Vagina (tissue), 2 donors: Measurements from ENCODE around the gene RASAL2. TPM values are rescaled to one million over a fixed set of nuclear protein-coding genes. Genes with fewer than 3 reads are reported as not detected.

ENCODE experiments used
- DNase-seq, 2 donors: peaks; one replicate each; pipeline ENCODE4 v3.0.0-alpha.2; 2017; ENCODE audit errors: extremely low spot score in 2 of 2
- H3K27ac ChIP-seq: fragments of 200-600 bp; sonication (generic); one replicate; pipeline ENCODE4 v1.5.1; 2019
- H3K27me3 ChIP-seq: fragments of 200-600 bp; sonication (generic); one replicate; pipeline ENCODE4 v1.5.1; 2019
- H3K36me3 ChIP-seq, 2 donors: fragments of 200-600 bp; sonication (generic); one replicate each; pipeline ENCODE4 v1.5.1; 2017 to 2019
- H3K4me1 ChIP-seq: fragments of 200-600 bp; sonication (generic); one replicate; pipeline ENCODE4 v1.5.1; 2019
- H3K4me3 ChIP-seq, 2 donors: fragments of 200-600 bp; sonication (generic); 1 replicate in 1 of 2; 2 replicates in 1 of 2; pipeline ENCODE4 v1.5.1; 2016 to 2019
- H3K9me3 ChIP-seq: fragments of 200-600 bp; sonication (generic); one replicate; pipeline ENCODE4 v1.5.1; 2019
- POLR2A ChIP-seq, 2 donors: fragments of 450-650 bp; IDR thresholded peaks; one replicate each; pipeline ENCODE4 v1.6.1; 2017; ENCODE audit warnings: antibody characterized with exemption in 2 of 2, mild to moderate bottlenecking in 2 of 2, moderate library complexity in 2 of 2
- POLR2AphosphoS5 ChIP-seq, 2 donors: sonication (generic); formaldehyde crosslinking; IDR thresholded peaks; one replicate each; pipeline ENCODE4 v1.9.0; 2017; ENCODE audit warnings: antibody characterized with exemption in 2 of 2, mild to moderate bottlenecking in 2 of 2, low read depth in 1 of 2; ENCODE audit not compliant: insufficient read depth in 1 of 2
- intact Hi-C: fragments of 100-400 bp; cut with DNase I; formaldehyde crosslinking; loops from one replicate; pipeline ENCODE4 v1.15.1; 2023
- total RNA-seq: library from RNA; depleted of rRNA; stranded (reverse); fragments of >200 nt; gene quantifications from one replicate; pipeline ENCODE4 v1.2.3, GENCODE V29; 2016
- TF ChIP-seq, protein P1 (sequence below), 3 experiments: fragments of 450-650 bp in 2 of 3; fragments of 200-600 bp in 1 of 3; sonication (generic) in 1 of 3; IDR thresholded peaks; one replicate each; pipeline ENCODE4 v1.5.1; 2017 to 2019; ENCODE audit warnings: antibody characterized with exemption in 3 of 3, mild to moderate bottlenecking in 2 of 3, moderate library complexity in 2 of 3

Gene RASAL2
- total RNA-seq, 1 donor from 2014 or later = 25.5 TPM

DNA sequence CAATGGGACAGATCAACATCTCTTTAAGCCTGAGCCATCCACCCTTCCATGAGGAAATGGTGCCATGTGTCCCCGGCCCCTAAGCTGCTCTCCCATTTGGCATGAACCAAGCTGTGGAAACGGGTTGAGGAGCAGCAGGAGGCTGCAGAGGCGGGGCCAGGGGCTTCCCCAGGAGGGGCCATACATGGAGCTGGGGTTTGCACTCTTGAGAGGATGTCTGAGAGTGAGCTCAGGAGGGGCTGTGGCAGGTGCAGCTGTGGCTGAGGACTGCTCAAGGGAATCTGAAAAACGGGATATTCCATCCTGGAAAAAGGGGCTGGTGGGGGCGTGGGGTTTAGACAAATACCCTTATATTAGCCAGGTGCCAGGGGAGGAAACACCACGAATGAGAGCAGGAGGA lies 409.9 kb downstream of the RASAL2 start:
- no peak for DNase-seq
- intact Hi-C loops = no loop called here
- Histone ChIP-seq H3K27ac (no peak overlapping the region), H3K4me1 (peaks cover 4% of the 10 kb centered on the region), H3K9me3 (no peaks in the 10 kb centered on the region), H3K36me3 (no peaks in the 10 kb centered on the region), H3K27me3 (no peaks in the 10 kb centered on the region), H3K4me3 (no peak overlapping the region)
- TF ChIP-seq POLR2A (IDR thresholded peaks at IDR 0.05) = no peak
- TF ChIP-seq POLR2AphosphoS5 (IDR thresholded peaks at IDR 0.05; ENCODE audit: insufficient read depth in 1 of 2, low read depth in 1 of 2) = no peak
- TF ChIP-seq, protein P1, sequence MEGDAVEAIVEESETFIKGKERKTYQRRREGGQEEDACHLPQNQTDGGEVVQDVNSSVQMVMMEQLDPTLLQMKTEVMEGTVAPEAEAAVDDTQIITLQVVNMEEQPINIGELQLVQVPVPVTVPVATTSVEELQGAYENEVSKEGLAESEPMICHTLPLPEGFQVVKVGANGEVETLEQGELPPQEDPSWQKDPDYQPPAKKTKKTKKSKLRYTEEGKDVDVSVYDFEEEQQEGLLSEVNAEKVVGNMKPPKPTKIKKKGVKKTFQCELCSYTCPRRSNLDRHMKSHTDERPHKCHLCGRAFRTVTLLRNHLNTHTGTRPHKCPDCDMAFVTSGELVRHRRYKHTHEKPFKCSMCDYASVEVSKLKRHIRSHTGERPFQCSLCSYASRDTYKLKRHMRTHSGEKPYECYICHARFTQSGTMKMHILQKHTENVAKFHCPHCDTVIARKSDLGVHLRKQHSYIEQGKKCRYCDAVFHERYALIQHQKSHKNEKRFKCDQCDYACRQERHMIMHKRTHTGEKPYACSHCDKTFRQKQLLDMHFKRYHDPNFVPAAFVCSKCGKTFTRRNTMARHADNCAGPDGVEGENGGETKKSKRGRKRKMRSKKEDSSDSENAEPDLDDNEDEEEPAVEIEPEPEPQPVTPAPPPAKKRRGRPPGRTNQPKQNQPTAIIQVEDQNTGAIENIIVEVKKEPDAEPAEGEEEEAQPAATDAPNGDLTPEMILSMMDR (IDR thresholded peaks at IDR 0.05) = no peak

DNA sequence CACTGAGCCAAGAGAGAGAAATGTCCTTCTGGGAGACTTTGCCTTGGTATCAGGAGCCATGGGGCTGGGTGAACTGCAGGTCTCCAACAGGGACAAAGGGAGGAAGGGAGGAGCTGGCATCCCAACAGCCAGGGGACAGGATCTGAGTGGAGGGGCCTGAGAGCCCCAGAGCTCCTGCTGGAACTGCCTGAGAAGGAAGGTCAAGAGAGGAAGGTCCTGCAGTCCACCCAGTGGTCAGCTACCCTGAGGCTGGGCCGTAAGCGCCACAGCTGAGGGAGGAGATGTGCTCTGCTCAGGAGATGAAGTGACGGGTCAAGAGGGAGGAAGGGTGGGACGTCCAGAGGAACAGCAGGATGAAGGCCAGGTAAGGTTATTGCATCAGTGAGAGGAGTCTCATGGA lies 410.4 kb downstream of the RASAL2 start:
- H3K9me3 ChIP-seq = no peaks in the 10 kb centered on the region
- H3K36me3 ChIP-seq = no peaks in the 10 kb centered on the region
- DNase-seq = no peak
- no peak overlapping the region for H3K27ac ChIP-seq
- intact Hi-C loops = no loop called here
- no peak overlapping the region for H3K4me3 ChIP-seq
- peaks cover 4% of the 10 kb centered on the region for H3K4me1 ChIP-seq
- TF ChIP-seq POLR2A (IDR thresholded peaks at IDR 0.05) = no peak
- no peak for TF ChIP-seq POLR2AphosphoS5 (IDR thresholded peaks at IDR 0.05; ENCODE audit: insufficient read depth in 1 of 2, low read depth in 1 of 2)
- TF ChIP-seq, protein P1 (IDR thresholded peaks at IDR 0.05) = no peak
- H3K27me3 ChIP-seq = no peaks in the 10 kb centered on the region

DNA sequence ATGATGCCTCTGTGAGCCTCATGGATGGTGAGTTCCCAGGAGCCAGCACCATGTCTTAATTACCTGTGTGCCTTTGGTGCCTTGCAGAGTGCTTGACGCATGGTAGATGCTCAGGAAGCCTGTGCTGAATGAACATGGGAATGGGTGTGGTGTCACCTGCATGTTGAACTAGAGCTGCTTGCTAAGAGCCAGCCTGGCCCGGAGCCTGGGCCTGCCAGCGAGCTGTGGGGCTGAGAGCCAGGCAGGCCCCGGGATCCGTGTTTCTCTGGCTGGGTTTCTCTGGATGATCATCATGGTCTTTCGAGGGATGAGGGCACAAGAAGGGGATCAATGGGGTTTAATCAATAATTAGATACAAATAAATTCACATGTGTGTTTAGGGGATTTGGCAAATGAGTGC lies 412.3 kb downstream of the RASAL2 start:
- Histone ChIP-seq H3K36me3 (no peaks in the 10 kb centered on the region), H3K4me3 (no peak overlapping the region), H3K27me3 (no peaks in the 10 kb centered on the region), H3K9me3 (no peaks in the 10 kb centered on the region), H3K4me1 (peaks cover 4% of the 10 kb centered on the region), H3K27ac (no peak overlapping the region)
- intact Hi-C loops = no loop called here
- DNase-seq = no peak
- TF ChIP-seq, protein P1 (IDR thresholded peaks at IDR 0.05) = no peak
- TF ChIP-seq POLR2AphosphoS5 (IDR thresholded peaks at IDR 0.05; ENCODE audit: insufficient read depth in 1 of 2, low read depth in 1 of 2) = no peak

DNA sequence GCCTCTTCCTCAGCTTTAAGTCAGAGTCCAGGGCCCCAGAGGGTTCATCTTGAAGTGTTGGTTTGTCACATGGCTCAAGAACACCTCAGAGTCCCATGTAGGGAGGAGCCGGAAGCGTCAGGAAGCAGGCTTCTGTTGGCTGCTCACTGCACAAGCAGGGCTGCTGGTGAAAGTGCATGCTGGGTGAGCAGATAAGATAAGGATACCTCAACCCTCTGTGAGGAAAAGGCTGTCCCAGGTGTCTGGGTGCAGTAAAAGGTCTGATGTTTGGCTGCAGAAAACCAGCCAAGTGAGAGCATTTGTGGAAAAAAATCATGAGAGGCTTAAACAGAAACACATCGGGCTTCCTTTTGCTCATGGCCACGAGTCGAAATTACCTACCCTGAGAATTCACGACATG lies 412.8 kb downstream of the RASAL2 start:
- Histone ChIP-seq H3K4me3 (no peak overlapping the region), H3K4me1 (peaks cover 4% of the 10 kb centered on the region), H3K9me3 (no peaks in the 10 kb centered on the region), H3K27me3 (no peaks in the 10 kb centered on the region), H3K36me3 (no peaks in the 10 kb centered on the region), H3K27ac (no peak overlapping the region)
- DNase-seq = no peak
- TF ChIP-seq POLR2A (IDR thresholded peaks at IDR 0.05) (no peak), POLR2AphosphoS5 (IDR thresholded peaks at IDR 0.05; ENCODE audit: insufficient read depth in 1 of 2, low read depth in 1 of 2) (no peak)
- TF ChIP-seq, protein P1 (IDR thresholded peaks at IDR 0.05) = no peak
- intact Hi-C loops = no loop called here

DNA sequence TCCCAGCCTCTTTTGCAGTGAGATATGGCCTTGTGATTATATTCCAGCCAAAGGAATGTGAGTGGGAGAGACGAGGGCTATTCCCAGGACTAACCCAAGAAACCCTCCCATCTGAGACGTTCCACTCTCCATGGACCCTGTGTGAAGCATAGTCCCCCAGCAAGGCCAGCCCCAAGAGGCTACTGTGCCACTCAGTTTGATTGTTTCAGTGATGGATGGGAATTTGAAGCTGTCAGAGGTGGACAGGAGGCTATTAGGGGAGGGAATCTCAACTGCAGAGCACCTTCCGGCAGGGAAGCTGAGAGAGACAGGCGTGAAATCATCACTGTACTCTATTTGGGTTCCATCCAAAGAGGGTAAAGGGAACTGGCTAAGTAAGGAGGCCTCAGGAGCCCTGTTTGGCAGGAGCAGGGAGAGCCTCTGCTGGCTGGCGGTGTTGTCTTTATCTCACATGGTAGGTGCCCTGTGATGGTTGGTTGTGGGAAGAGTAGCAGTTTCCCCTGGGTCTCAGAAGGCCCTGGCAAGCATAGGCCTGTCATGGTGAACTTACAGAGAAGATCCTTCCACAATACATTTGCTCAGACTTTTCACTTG lies 415.6 kb downstream of the RASAL2 start:
- TF ChIP-seq POLR2A (IDR thresholded peaks at IDR 0.05) = no peak
- no peak for TF ChIP-seq POLR2AphosphoS5 (IDR thresholded peaks at IDR 0.05; ENCODE audit: insufficient read depth in 1 of 2, low read depth in 1 of 2)
- DNase-seq = no peak
- H3K36me3 ChIP-seq = no peaks in the 10 kb centered on the region
- peaks cover 4% of the 10 kb centered on the region for H3K4me1 ChIP-seq
- no peak overlapping the region for H3K4me3 ChIP-seq
- H3K9me3 ChIP-seq = no peaks in the 10 kb centered on the region
- no peak overlapping the region for H3K27ac ChIP-seq
- no peaks in the 10 kb centered on the region for H3K27me3 ChIP-seq
- intact Hi-C loops = loop anchor here (10.0 kb wide), 1 partner anchor 495 kb away; no protein-coding TSS in a partner anchor
